Measurements from ENCODE around the gene SYNE2. TPM values are rescaled to one million over a fixed set of nuclear protein-coding genes. Genes with fewer than 3 reads are reported as not detected.
A peak's percentile ranks its signal among the peaks of the same experiment; 100 is the strongest.

Gene SYNE2
- total RNA-seq, 4 donors from 2014 or later = 92.4 to 165 (median 98.3) TPM

GRCh38 chr14:63908667-63909264, 56.0 kb downstream of the SYNE2 start:
- no peak for DNase-seq (ENCODE audit: extremely low spot score)
- intact Hi-C loops (cut with DNase I) = no loop called here
- TF ChIP-seq POLR2A (IDR thresholded peaks at IDR 0.05; ENCODE audit: low read depth) (no peak), POLR2AphosphoS5 (IDR thresholded peaks at IDR 0.05) (no peak), CTCF (IDR thresholded peaks at IDR 0.05) (no peak), EP300 (IDR thresholded peaks at IDR 0.05) (no peak)
- peak overlapping the region in 1 of 4 donors; percentile 5 for H3K27ac ChIP-seq (replicated peaks in 1 of 4)
- H3K4me3 ChIP-seq = peak overlapping the region in 3 of 4 donors; percentile 2 to 7 (median 7)
- no peaks in the 10 kb centered on the region for H3K9me3 ChIP-seq
- peaks cover 10 to 22% (median 13%) of the 10 kb centered on the region in 4 donors for H3K4me1 ChIP-seq
- H3K36me3 ChIP-seq = peaks cover 0 to 29% (median 3%) of the 10 kb centered on the region in 4 donors
- 80% methylated on average over 4 of the region's 4 CpGs for WGBS
- H3K27me3 ChIP-seq = no peaks in the 10 kb centered on the region

- TF ChIP-seq CTCF (IDR thresholded peaks at IDR 0.05) = no peak
- no peak for TF ChIP-seq POLR2AphosphoS5 (IDR thresholded peaks at IDR 0.05)
- TF ChIP-seq EP300 (IDR thresholded peaks at IDR 0.05) = no peak
- no peak for TF ChIP-seq POLR2A (IDR thresholded peaks at IDR 0.05; ENCODE audit: low read depth)
- no peak overlapping the region for H3K27ac ChIP-seq (replicated peaks in 1 of 4)
- DNase-seq (ENCODE audit: extremely low spot score) = no peak
- H3K36me3 ChIP-seq = peaks cover 0 to 29% (median 3%) of the 10 kb centered on the region in 4 donors
- no peak overlapping the region for H3K4me3 ChIP-seq
- no peaks in the 10 kb centered on the region for H3K9me3 ChIP-seq
- intact Hi-C loops (cut with DNase I) = no loop called here
- no peaks in the 10 kb centered on the region for H3K27me3 ChIP-seq
- H3K4me1 ChIP-seq = peaks cover 10 to 22% (median 13%) of the 10 kb centered on the region in 4 donors
Measured at GRCh38 chr14:63909984-63910383, 57.2 kb downstream of the SYNE2 start.

GRCh38 chr14:63910583-63911363, 58.0 kb downstream of the SYNE2 start:
- H3K36me3 ChIP-seq = peaks cover 0 to 29% (median 3%) of the 10 kb centered on the region in 4 donors
- peaks cover 10 to 17% (median 13%) of the 10 kb centered on the region in 4 donors for H3K4me1 ChIP-seq
- no peak for TF ChIP-seq POLR2AphosphoS5 (IDR thresholded peaks at IDR 0.05)
- no peak for TF ChIP-seq EP300 (IDR thresholded peaks at IDR 0.05)
- no peak for TF ChIP-seq CTCF (IDR thresholded peaks at IDR 0.05)
- no peak for TF ChIP-seq POLR2A (IDR thresholded peaks at IDR 0.05; ENCODE audit: low read depth)
- DNase-seq (ENCODE audit: extremely low spot score) = peak; percentile 21
- 70% methylated on average over 7 of the region's 7 CpGs for WGBS
- no peaks in the 10 kb centered on the region for H3K27me3 ChIP-seq
- intact Hi-C loops (cut with DNase I) = no loop called here
- H3K4me3 ChIP-seq = no peak overlapping the region
- no peaks in the 10 kb centered on the region for H3K9me3 ChIP-seq
- no peak overlapping the region for H3K27ac ChIP-seq (replicated peaks in 1 of 4)

- no peak for DNase-seq (ENCODE audit: extremely low spot score)
- H3K36me3 ChIP-seq = peaks cover 0 to 29% (median 3%) of the 10 kb centered on the region in 4 donors
- intact Hi-C loops (cut with DNase I) = no loop called here
- H3K4me3 ChIP-seq = no peak overlapping the region
- H3K27ac ChIP-seq (replicated peaks in 1 of 4) = no peak overlapping the region
- no peak for TF ChIP-seq POLR2AphosphoS5 (IDR thresholded peaks at IDR 0.05)
- TF ChIP-seq CTCF (IDR thresholded peaks at IDR 0.05) = no peak
- TF ChIP-seq EP300 (IDR thresholded peaks at IDR 0.05) = no peak
- no peak for TF ChIP-seq POLR2A (IDR thresholded peaks at IDR 0.05; ENCODE audit: low read depth)
- H3K4me1 ChIP-seq = peaks cover 10 to 15% (median 12%) of the 10 kb centered on the region in 4 donors
- no peaks in the 10 kb centered on the region for H3K27me3 ChIP-seq
- 95% methylated on average over 1 of the region's 1 CpG for WGBS
- H3K9me3 ChIP-seq = no peaks in the 10 kb centered on the region
Measured at GRCh38 chr14:63911404-63911803, 58.6 kb downstream of the SYNE2 start.

Measured in esophagus muscularis mucosa (tissue), 4 donors.